IMR-90 (cell line): Measurements from ENCODE around the gene ACOX3. TPM values are rescaled to one million over a fixed set of nuclear protein-coding genes. Genes with fewer than 3 reads are reported as not detected.

Experiments used
- ATAC-seq: fragments of 200-7000 bp; cut with Tn5 transposase; 2 replicates; pipeline ENCODE4 v1.9.1; 2020; ENCODE audit warnings: low read depth, mild to moderate bottlenecking, moderate library complexity
- BruUV-seq: library from RNA; stranded (reverse); fragments of 400-500 nt; replicated peaks from 2 replicates; lab custom pipeline; 2021; lab: Mats Ljungman, UMichigan
- CTCF ChIA-PET: fragments of 300-600 bp; formaldehyde crosslinking; extraction: SDS; loops from one replicate; lab custom pipeline; 2021; ENCODE audit warnings: antibody characterized with exemption; lab: Yijun Ruan, JAX
- POLR2A ChIA-PET: fragments of 300-600 bp; sonication (Branson Sonifier 250); formaldehyde crosslinking; loops from one replicate; lab custom pipeline; 2022; ENCODE audit warnings: antibody characterized with exemption; ENCODE audit not compliant: unreplicated experiment; lab: Charles Lee
- DNase-seq: peaks from one replicate; pipeline ENCODE4 v3.0.0; 2013
- H2AFZ ChIP-seq: replicated peaks from 2 replicates; pipeline ENCODE3; 2013; ENCODE audit warnings: low read length, mild to moderate bottlenecking; ENCODE audit not compliant: poor library complexity
- H2AK5ac ChIP-seq: 2 replicates; pipeline ENCODE4 v1.6.1; 2013; ENCODE audit warnings: low read depth, low read length, inconsistent platforms
- H2AK9ac ChIP-seq: replicated peaks from 2 replicates; pipeline ENCODE3; 2013; ENCODE audit warnings: mild to moderate bottlenecking, low read depth, low read length, moderate library complexity; ENCODE audit not compliant: poor library complexity
- H2BK120ac ChIP-seq: 2 replicates; pipeline ENCODE4 v1.6.1; 2013; ENCODE audit warnings: low read depth, low read length, inconsistent platforms
- H2BK15ac ChIP-seq: 3 replicates; pipeline ENCODE4 v1.6.1; 2013; ENCODE audit warnings: low read depth, low read length, inconsistent platforms
- H2BK20ac ChIP-seq: 2 replicates; pipeline ENCODE4 v1.6.1; 2013; ENCODE audit warnings: low read depth, mild to moderate bottlenecking, inconsistent platforms, low read length, moderate library complexity
- H2BK5ac ChIP-seq: 2 replicates; pipeline ENCODE4 v1.6.1; 2013; ENCODE audit warnings: mild to moderate bottlenecking, low read depth, low read length, inconsistent platforms; ENCODE audit not compliant: poor library complexity, severe bottlenecking
- H3K14ac ChIP-seq: replicated peaks from 2 replicates; pipeline ENCODE4 v1.6.1; 2013; ENCODE audit warnings: low read depth, low read length, inconsistent platforms
- H3K18ac ChIP-seq: 2 replicates; pipeline ENCODE4 v1.6.1; 2013; ENCODE audit warnings: low read depth, low read length, control low read depth
- H3K23ac ChIP-seq: 2 replicates; pipeline ENCODE4 v1.6.1; 2013; ENCODE audit warnings: low read depth, low read length, inconsistent platforms
- H3K27ac ChIP-seq: 2 replicates; pipeline ENCODE4 v1.5.1; 2013; ENCODE audit warnings: mild to moderate bottlenecking, control low read depth, low read length; ENCODE audit not compliant: insufficient read depth
- H3K27me3 ChIP-seq: 2 replicates; pipeline ENCODE4 v1.6.1; 2013; ENCODE audit warnings: low read length; ENCODE audit not compliant: control insufficient read depth, insufficient read depth
- H3K36me3 ChIP-seq: 2 replicates; pipeline ENCODE4 v1.6.1; 2013; ENCODE audit warnings: low read length, mixed read lengths; ENCODE audit not compliant: control insufficient read depth, insufficient read depth
- H3K4ac ChIP-seq: 2 replicates; pipeline ENCODE4 v1.6.1; 2013; ENCODE audit warnings: low read depth, low read length, inconsistent platforms
- H3K4me1 ChIP-seq: 2 replicates; pipeline ENCODE4 v1.6.1; 2013; ENCODE audit warnings: low read length, mixed read lengths; ENCODE audit not compliant: control insufficient read depth, insufficient read depth
- H3K4me2 ChIP-seq: 2 replicates; pipeline ENCODE4 v1.6.1; 2013; ENCODE audit warnings: low read depth, mild to moderate bottlenecking, control low read depth, low read length, moderate library complexity
- H3K4me3 ChIP-seq: 2 replicates; pipeline ENCODE4 v1.5.1; 2013; ENCODE audit warnings: low read depth, mild to moderate bottlenecking, control low read depth, low read length, moderate library complexity; ENCODE audit not compliant: insufficient read depth
- H3K56ac ChIP-seq: 2 replicates; pipeline ENCODE4 v1.6.1; 2013; ENCODE audit warnings: low read length, inconsistent platforms; ENCODE audit not compliant: insufficient read depth; ENCODE audit errors: extremely low read depth
- H3K79me1 ChIP-seq, 2 experiments: 2 replicates each; pipeline ENCODE4 v1.6.1; 2013; ENCODE audit warnings: low read length in 2 of 2, inconsistent platforms in 1 of 2, low read depth in 1 of 2
- H3K9ac ChIP-seq: 2 replicates; pipeline ENCODE4 v1.6.1; 2013; ENCODE audit warnings: low read depth, low read length, control low read depth
- H3K9me1 ChIP-seq: 2 replicates; pipeline ENCODE4 v1.6.1; 2013; ENCODE audit warnings: low read length, inconsistent platforms; ENCODE audit not compliant: insufficient read depth
- H3K9me3 ChIP-seq: 2 replicates; pipeline ENCODE4 v1.6.1; 2013; ENCODE audit warnings: low read length; ENCODE audit not compliant: control insufficient read depth, insufficient read depth
- H4K20me1 ChIP-seq: 2 replicates; pipeline ENCODE4 v1.6.1; 2013; ENCODE audit warnings: low read length, inconsistent platforms; ENCODE audit not compliant: insufficient read depth
- H4K5ac ChIP-seq: 2 replicates; pipeline ENCODE4 v1.6.1; 2013; ENCODE audit warnings: mild to moderate bottlenecking, low read depth, low read length, control low read depth
- H4K8ac ChIP-seq, 2 experiments: 2 replicates each; pipeline ENCODE4 v1.6.1; 2013; ENCODE audit warnings: low read depth in 2 of 2, low read length in 2 of 2, control low read depth in 1 of 2, inconsistent platforms in 1 of 2
- H4K91ac ChIP-seq: 2 replicates; pipeline ENCODE4 v1.6.1; 2013; ENCODE audit warnings: low read depth, low read length, inconsistent platforms; ENCODE audit not compliant: insufficient read depth
- BHLHE40 ChIP-seq: fragments of 150-350 bp; IDR thresholded peaks from 2 replicates; pipeline ENCODE4 v1.6.1; 2016; ENCODE audit warnings: mild to moderate bottlenecking, low read depth, low read length
- CEBPB ChIP-seq: IDR thresholded peaks from 2 replicates; pipeline ENCODE4 v1.6.1; 2012; ENCODE audit warnings: low read depth, low read length, improper control_type of control experiment
- CHD1 ChIP-seq: IDR thresholded peaks from 2 replicates; pipeline ENCODE4 v1.6.1; 2012; ENCODE audit warnings: low read depth, low read length, improper control_type of control experiment
- FOS ChIP-seq: fragments of 150-350 bp; IDR thresholded peaks from 2 replicates; pipeline ENCODE4 v1.6.1; 2016; ENCODE audit warnings: low read depth, low read length
- MAFK ChIP-seq: IDR thresholded peaks from 2 replicates; pipeline ENCODE4 v1.6.1; 2012; ENCODE audit warnings: low read depth, low read length, improper control_type of control experiment
- MAZ ChIP-seq: IDR thresholded peaks from 2 replicates; pipeline ENCODE4 v1.6.1; 2012; ENCODE audit warnings: low read depth, mild to moderate bottlenecking, low read length, improper control_type of control experiment, moderate library complexity, borderline replicate concordance
- MXI1 ChIP-seq: IDR thresholded peaks from 2 replicates; pipeline ENCODE4 v1.6.1; 2012; ENCODE audit warnings: low read depth, mild to moderate bottlenecking, low read length, moderate library complexity, borderline replicate concordance
- NFE2L2 ChIP-seq: fragments of 150-350 bp; IDR thresholded peaks from 2 replicates; pipeline ENCODE4 v1.6.1; 2016; ENCODE audit warnings: low read depth, mild to moderate bottlenecking, low read length
- POLR2A ChIP-seq: IDR thresholded peaks from 2 replicates; pipeline ENCODE4 v1.6.1; 2012; ENCODE audit warnings: mild to moderate bottlenecking, low read depth, low read length
- RAD21 ChIP-seq: IDR thresholded peaks from 2 replicates; pipeline ENCODE4 v1.6.1; 2012; ENCODE audit warnings: low read length, improper control_type of control experiment
- RCOR1 ChIP-seq: IDR thresholded peaks from 2 replicates; pipeline ENCODE4 v1.6.1; 2012; ENCODE audit warnings: mild to moderate bottlenecking, low read length, improper control_type of control experiment; ENCODE audit not compliant: insufficient replicate concordance
- RFX5 ChIP-seq: IDR thresholded peaks from 2 replicates; pipeline ENCODE4 v1.8.0; 2012; ENCODE audit warnings: low read depth, mild to moderate bottlenecking, low read length, moderate library complexity
- SMC3 ChIP-seq: fragments of 150-350 bp; IDR thresholded peaks from 2 replicates; pipeline ENCODE4 v1.6.1; 2016; ENCODE audit warnings: low read depth, mild to moderate bottlenecking, antibody characterized with exemption, low read length, moderate library complexity
- WGBS, 2 experiments: methylation state at CpG; one replicate each; pipeline versions ENCODE4 v1.1.5 to v1.1.7; 2013; ENCODE audit warnings: missing lambda C conversion rate in 2 of 2; ENCODE audit not compliant: insufficient read length in 1 of 2; ENCODE audit errors: extremely low coverage in 2 of 2; 5-methylcytosine and 5-hydroxymethylcytosine counted together
- dilution Hi-C: fragments of 300-500 bp; cut with HindIII; formaldehyde crosslinking; loops from one replicate; pipeline ENCODE4 v1.14.3; 2018; ENCODE audit warnings: low sequenced_read_pairs; ENCODE audit not compliant: unreplicated experiment
- in situ Hi-C: fragments of 300-500 bp; cut with MboI; formaldehyde crosslinking; loops from 3 replicates; pipeline ENCODE4 v1.14.3; 2019; ENCODE audit warnings: low sequenced_read_pairs, inconsistent platforms, mixed read lengths
- intact Hi-C: fragments of 100-400 bp; cut with micrococcal nuclease; formaldehyde crosslinking; loops from 2 replicates; pipeline ENCODE4 v1.10.0; 2022
- polyA plus RNA-seq, 3 experiments: library from polyadenylated mRNA; depleted of rRNA; stranded (reverse); fragments of >200 nt; gene quantifications; 2 replicates each; pipeline ENCODE4 v1.2.3, GENCODE V29; 2012; ENCODE audit warnings: low replicate concordance in 1 of 3
- total RNA-seq: library from RNA; depleted of rRNA; stranded (reverse); fragments of >200 nt; gene quantifications from 2 replicates; pipeline ENCODE4 v1.2.3, GENCODE V29; 2012
- TF ChIP-seq, protein P1 (sequence below): fragments of 150-350 bp; IDR thresholded peaks from 2 replicates; pipeline ENCODE4 v1.6.1; 2016; ENCODE audit warnings: low read depth, mild to moderate bottlenecking, low read length, moderate library complexity, borderline replicate concordance
- TF ChIP-seq, protein P2 (sequence below): conservative IDR thresholded peaks from 2 replicates; pipeline ENCODE4 v1.5.1; 2012; ENCODE audit warnings: mild to moderate bottlenecking, low read depth, low read length, improper control_type of control experiment
- TF ChIP-seq, protein P3 (sequence below): fragments of 150-350 bp; IDR thresholded peaks from 2 replicates; pipeline ENCODE4 v1.6.1; 2017; ENCODE audit warnings: mild to moderate bottlenecking, antibody characterized with exemption, low read length, low read depth

The ACOX3 gene
- total and polyA plus RNA-seq, 2 of the 4 experiments (the other 2 are of a cell fraction): 15.2 to 25.8 TPM

DNA sequence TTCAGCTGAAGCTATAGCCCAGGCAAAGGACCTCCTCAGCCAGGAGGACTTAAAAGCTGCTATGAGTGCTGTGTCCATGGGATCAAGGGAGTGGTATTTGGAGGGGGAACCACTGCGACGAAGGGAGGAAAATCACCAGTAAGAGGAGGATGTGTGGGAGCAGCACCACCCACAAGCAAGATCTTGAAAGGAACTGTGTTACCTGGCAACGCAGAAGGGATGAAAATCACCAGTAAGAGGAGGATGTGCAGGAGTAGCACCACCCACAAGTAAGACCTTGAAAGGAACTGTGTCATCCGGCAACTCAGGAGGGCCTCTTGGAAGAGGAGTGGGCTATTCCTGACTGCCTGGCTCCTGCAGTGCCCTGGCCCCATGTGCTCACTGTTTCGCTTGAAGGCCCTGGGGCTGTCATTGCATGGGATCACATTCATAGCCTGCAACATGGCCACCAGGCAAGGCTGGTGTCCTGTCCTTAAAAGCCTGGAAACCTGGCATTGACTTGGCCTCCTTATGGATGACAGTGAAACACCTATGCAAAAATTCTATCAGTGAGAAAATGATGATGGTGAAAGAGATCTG, 48.4 kb upstream of the ACOX3 start:
- 94% methylated on average over 3 of the region's 5 CpGs; no CpG with 5 or more reads in 1 of the 2 experiments for WGBS, 2 experiments
- H3K18ac ChIP-seq: no peak overlapping the region
- H3K79me1 ChIP-seq: no peaks in the 10 kb centered on the region
- no peaks in the 10 kb centered on the region for H3K9me1 ChIP-seq
- no peak overlapping the region for H2BK20ac ChIP-seq
- ChIA-PET CTCF (no interaction called here), POLR2A (no interaction called here)
- H4K5ac ChIP-seq: no peak overlapping the region
- no peak overlapping the region for H4K91ac ChIP-seq
- DNase-seq: no peak
- no peak overlapping the region for H3K27ac ChIP-seq
- in situ Hi-C loops (no loop called here), dilution Hi-C loops (no loop called here), intact Hi-C loops (no loop called here)
- H2AFZ ChIP-seq: no peak overlapping the region
- H3K9me3 ChIP-seq: no peaks in the 10 kb centered on the region
- no peak overlapping the region for H2BK15ac ChIP-seq
- H3K36me3 ChIP-seq: no peaks in the 10 kb centered on the region
- H3K56ac ChIP-seq: no peak overlapping the region
- no peak overlapping the region for H3K4me2 ChIP-seq
- H2AK5ac ChIP-seq: no peak overlapping the region
- TF ChIP-seq FOS (no peak), CHD1 (no peak), RCOR1 (no peak), CEBPB (no peak), RAD21 (no peak), RFX5 (no peak), POLR2A (no peak), NFE2L2 (no peak), MAZ (no peak), SMC3 (no peak), MXI1 (no peak), MAFK (no peak), BHLHE40 (no peak)
- TF ChIP-seq, protein P1, sequence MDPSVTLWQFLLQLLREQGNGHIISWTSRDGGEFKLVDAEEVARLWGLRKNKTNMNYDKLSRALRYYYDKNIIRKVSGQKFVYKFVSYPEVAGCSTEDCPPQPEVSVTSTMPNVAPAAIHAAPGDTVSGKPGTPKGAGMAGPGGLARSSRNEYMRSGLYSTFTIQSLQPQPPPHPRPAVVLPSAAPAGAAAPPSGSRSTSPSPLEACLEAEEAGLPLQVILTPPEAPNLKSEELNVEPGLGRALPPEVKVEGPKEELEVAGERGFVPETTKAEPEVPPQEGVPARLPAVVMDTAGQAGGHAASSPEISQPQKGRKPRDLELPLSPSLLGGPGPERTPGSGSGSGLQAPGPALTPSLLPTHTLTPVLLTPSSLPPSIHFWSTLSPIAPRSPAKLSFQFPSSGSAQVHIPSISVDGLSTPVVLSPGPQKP: no peak
- TF ChIP-seq, protein P2, sequence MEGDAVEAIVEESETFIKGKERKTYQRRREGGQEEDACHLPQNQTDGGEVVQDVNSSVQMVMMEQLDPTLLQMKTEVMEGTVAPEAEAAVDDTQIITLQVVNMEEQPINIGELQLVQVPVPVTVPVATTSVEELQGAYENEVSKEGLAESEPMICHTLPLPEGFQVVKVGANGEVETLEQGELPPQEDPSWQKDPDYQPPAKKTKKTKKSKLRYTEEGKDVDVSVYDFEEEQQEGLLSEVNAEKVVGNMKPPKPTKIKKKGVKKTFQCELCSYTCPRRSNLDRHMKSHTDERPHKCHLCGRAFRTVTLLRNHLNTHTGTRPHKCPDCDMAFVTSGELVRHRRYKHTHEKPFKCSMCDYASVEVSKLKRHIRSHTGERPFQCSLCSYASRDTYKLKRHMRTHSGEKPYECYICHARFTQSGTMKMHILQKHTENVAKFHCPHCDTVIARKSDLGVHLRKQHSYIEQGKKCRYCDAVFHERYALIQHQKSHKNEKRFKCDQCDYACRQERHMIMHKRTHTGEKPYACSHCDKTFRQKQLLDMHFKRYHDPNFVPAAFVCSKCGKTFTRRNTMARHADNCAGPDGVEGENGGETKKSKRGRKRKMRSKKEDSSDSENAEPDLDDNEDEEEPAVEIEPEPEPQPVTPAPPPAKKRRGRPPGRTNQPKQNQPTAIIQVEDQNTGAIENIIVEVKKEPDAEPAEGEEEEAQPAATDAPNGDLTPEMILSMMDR: no peak
- TF ChIP-seq, protein P3, sequence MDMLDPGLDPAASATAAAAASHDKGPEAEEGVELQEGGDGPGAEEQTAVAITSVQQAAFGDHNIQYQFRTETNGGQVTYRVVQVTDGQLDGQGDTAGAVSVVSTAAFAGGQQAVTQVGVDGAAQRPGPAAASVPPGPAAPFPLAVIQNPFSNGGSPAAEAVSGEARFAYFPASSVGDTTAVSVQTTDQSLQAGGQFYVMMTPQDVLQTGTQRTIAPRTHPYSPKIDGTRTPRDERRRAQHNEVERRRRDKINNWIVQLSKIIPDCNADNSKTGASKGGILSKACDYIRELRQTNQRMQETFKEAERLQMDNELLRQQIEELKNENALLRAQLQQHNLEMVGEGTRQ: no peak
- no peak overlapping the region for H2AK9ac ChIP-seq
- peaks cover 4% of the 10 kb centered on the region for H3K27me3 ChIP-seq
- no peak overlapping the region for H3K23ac ChIP-seq
- no peak overlapping the region for H3K4ac ChIP-seq
- no peak overlapping the region for H2BK120ac ChIP-seq
- no peaks in the 10 kb centered on the region for H4K20me1 ChIP-seq
- H3K4me1 ChIP-seq: no peaks in the 10 kb centered on the region
- H3K14ac ChIP-seq: no peak overlapping the region
- H3K9ac ChIP-seq: no peak overlapping the region
- no peak overlapping the region for H3K4me3 ChIP-seq
- no peak for ATAC-seq
- no peak overlapping the region for H2BK5ac ChIP-seq
- BruUV-seq: no TSS peak
- H4K8ac ChIP-seq: no peak overlapping the region
